SHP77 treated with DMSO at 0.1 percent for 48 hours (cell line): ENCODE data around the gene NCAN.

Experiments used
- DNase-seq: peaks from one replicate; lab custom pipeline; 2025; lab: John Stamatoyannopoulos, UW

NCAN gene

DNA sequence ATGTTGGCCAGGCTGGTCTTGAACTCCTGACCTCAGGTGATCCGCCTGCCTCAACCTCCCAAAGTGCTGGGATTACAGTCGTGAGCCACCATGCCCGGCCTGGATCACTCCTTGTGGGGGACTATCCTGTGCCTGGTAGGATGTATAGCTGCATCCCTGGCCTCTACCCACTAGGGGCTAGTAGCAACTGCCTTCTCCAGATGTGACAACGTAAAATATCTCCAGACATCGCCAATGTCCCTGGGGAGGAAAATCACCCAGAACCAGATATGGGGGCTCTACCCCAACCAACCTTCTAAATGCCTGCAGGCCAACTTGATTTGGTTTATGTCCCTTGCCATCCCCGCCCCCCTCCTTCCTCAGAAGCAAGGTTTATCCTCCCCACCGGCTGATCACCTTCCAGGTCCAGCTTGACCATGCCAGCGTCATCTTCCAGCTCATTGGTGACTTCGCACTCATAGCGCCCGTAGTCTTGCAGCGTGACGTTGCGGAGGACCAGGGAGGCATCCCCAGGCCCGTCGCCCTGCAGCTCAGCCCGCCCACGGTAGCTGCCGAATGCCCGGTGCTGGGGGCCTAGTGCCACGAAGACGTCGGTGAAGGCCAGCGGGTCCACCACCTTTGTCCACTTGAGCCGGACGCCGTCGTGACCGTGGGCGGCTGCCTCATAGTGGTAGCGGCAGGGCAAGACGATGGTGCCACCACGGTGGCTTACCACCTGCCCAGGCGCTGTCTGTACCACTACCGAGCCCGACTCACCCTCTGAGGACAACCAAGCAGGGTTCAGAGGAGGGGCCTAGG lies 48.9 kb downstream of the NCAN start:
- no peak for DNase-seq

- DNase-seq: no peak
Observed at GRCh38 chr19:19261350-19262189, 49.8 kb downstream of the NCAN start.

GRCh38 chr19:19262190-19263057 lies 50.7 kb downstream of the NCAN start:
- DNase-seq: no peak

DNA sequence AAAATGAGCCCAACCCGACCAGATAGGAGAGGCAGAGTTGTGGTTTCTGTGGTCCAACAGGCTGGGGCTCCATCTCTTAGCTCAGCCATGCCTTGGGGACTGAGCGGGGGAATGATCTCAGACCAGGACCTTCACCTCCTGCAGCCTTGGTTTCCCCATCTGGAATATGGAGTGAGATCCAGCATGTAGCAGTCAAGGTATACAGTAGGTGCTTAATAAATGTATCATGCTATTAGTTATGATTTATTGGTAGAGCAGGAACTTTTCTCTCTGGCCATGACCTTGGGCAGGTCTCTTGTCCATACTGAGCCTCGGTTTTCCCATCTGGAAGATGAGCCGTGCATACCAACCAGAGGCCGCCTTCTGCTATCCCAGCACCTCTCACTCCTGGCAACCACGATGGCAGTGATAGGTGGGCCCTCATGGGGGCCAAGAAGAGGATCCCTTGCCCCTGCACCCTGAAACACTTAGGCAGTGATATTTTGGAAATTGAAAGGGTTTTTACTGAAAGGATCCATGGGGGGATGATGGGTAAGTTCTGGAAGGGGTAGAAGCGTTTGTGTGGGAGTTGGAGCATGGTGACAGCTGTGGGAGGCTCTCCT lies 52.2 kb downstream of the NCAN start:
- no peak for DNase-seq

GRCh38 chr19:19267305-19267704 lies 55.5 kb downstream of the NCAN start:
- no peak for DNase-seq

DNA sequence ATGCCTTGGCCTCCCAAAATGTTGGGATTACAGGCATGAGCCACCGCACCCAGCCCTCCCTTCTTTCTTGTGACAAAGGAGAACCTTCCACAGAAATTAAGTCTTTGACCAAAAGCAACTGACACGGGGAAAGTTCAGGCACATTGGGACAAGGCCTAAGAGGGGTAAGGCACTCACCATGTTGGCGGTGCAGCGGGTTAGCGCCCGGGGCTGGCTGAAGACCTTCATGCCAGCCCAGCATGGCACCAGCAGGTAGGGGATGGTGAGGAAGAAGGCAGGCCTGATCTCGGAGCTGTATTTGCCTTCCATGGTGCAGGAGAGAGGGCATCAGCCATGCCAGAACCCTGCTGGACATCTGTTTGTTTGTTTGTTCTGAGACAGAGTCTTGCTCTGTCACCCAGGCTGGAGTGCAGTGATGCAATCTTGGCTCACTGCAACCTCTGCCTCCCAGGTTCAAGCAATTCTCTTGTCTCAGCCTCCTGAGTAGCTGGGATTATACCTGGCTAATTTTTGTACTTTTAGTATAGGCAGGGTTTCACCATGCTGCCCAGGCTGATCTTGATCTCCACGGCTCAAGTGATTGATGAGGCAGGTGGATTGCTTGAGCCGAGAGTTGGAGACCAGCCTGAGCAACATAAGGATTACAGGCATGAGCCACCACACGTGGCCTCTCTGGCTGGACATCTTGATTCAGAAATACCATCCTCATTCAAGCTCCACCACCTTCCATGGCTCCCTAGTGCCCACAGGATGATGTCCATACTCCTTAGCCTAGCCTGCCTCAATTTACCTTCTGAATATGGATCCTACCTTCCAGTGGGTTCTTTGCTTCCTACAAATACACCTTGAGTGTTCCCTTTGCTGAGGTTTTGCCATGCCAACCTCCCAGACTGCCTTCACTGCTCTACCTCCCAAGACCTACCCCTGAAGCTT lies 57.0 kb downstream of the NCAN start:
- no peak for DNase-seq

- no peak for DNase-seq
Observed at GRCh38 chr19:19269952-19270694, 58.4 kb downstream of the NCAN start.

DNA sequence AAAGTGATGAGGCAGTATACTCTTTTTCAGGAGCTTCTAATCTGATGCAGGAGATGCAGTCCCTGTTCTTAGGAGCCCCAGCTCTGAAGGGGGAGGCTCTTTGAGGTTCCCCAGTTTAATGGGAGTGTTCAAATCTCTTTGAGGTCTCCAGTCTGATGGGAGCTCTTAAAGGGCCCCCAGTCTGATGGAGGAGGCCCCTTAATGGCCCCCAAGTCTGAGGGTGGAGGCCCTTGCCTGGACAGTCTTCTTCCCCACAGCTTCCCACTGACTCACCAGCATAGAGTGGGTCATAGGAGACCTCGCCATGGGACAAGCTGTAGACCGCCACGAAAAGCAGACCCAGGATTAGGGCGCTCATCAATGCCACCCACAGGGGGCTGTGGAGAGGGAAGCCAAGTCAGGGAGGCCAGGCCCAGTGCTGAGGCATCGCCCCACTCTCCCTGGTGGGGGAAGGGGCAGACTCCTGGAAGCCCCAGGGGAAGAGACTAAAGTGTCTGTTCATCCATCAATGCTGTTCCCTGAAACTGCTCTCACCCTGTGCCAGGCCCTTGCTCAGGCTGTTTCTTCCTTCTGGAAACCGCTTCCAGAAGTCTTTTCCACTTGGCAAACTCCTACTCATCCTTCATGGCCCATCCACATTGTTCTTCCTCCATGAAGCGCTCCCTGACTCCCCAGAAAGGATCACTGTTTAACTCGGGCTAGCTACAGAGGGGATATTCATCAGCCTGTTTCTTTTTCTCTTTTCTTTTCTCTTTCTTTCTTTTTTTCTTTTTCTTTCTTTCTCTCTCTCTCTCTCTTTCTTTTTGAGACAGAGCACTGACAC lies 59.2 kb downstream of the NCAN start:
- DNase-seq: no peak

DNA sequence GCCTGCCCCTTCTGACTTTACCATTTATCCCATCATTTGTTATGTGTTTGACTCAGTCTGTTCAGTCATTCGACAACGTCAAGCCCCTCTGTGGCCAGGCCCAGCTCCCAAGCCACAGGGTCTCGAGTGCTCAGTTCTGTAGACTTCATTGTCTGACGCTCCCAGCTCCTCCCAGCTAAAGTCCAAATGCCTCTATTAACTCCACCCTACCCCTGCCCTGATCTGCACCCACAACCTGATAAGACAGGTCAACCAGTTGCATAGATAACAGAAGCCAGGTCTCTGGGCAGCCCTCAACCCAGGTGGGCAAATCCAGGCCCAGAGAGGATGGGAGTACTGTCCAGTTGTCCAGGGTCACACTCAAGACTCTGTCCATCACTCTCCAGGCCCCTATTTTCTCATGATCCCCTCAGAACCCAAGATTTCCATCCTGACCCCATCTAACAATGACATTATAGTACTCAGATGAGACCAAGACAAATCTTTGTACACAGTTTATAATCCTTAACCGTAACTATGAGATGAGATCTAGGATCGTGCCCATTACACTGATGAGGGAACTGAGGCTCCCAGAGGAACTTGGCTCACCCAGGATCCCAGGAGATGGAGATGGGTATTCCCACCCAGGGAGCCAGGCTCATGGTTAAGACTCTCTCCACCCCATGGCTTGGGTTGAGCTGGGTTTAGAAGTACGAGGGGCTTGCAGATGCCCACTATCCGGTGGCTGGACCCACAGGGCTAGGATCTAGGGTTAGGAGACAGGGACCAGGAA lies 60.3 kb downstream of the NCAN start:
- DNase-seq: no peak

GRCh38 chr19:19274146-19274545 lies 62.4 kb downstream of the NCAN start:
- no peak for DNase-seq

DNA sequence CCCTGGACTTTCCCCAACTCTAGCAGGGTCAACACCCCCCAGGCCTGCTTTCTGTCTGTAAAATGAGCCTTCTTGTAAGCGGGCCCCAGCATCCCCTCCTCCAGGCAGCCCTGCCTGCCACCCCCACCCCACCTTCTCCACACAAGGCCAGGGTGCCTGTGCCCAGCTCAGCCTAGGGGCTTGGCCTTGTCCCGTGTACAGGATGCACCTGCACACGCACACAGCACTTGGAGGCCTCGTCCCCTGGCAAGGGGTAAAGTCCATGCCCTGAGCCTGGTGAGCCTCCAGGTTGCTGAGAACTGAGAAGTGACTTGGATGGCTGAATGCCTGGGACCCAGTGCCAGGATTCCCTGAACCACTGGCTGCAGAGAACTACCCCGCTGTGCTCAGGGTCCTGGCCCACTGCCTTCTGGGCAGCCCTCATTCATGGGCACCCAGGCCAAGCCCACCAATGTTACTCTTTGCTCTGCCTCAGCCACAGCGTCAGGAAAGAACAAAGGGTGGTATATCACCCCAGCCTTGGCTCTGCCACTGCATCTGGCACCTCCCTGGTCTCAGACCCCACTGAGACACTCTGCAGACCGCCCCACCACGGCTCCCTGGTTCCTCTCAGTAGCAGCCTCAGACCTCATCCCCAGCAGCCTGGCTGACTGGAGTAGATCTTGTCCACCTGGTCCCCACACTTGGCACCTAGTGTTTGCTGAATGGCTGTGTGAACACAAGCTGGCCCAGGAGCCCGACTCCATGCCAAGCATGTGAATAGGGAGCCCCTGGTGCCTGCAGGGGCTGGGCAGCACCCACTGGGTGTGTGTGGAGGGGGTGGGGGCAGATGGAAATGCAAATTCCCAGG lies 63.2 kb downstream of the NCAN start:
- DNase-seq: no peak

DNA sequence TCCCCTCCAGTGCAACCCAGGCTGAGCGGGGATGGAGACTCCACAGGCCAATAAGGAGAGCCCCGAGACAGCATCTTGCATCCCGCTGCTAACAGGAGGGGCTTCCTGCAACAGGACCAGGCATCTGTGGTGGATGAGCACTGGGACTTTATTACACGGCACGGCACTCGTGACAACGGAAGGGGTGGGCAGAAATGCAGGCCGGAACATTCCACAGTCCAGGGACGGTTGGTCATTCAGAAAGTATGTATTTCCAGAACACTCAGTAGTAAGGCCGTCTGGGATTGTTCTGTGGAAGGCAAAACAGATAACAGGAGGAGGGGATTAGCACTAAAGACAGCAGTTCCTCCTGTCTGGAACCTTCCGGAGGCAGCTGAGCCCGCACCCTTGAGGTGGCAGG lies 64.6 kb downstream of the NCAN start:
- no peak for DNase-seq

DNA sequence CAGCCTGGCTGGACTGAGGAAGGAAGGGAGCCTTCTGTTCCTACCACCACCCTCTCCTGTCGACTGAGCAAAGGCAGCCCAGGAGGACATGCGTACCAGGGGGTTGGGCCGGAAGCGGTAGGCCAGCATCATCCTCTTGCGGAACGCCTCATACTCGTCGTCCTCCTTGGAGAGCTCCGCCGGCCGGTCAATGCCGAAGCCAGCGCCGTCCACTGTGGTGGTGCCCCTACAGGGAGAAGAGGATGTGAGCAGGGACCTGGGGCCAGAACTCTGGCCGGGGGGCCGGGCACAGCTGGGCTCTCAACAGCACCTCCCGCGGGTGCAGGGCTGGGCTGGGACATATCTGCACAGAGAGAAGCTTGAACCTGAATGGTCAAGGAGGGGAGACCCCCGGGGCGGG lies 65.1 kb downstream of the NCAN start:
- DNase-seq: no peak

- DNase-seq: no peak
Observed at GRCh38 chr19:19278315-19278714, 66.6 kb downstream of the NCAN start.

GRCh38 chr19:19279062-19279612 lies 67.4 kb downstream of the NCAN start:
- DNase-seq: no peak

DNA sequence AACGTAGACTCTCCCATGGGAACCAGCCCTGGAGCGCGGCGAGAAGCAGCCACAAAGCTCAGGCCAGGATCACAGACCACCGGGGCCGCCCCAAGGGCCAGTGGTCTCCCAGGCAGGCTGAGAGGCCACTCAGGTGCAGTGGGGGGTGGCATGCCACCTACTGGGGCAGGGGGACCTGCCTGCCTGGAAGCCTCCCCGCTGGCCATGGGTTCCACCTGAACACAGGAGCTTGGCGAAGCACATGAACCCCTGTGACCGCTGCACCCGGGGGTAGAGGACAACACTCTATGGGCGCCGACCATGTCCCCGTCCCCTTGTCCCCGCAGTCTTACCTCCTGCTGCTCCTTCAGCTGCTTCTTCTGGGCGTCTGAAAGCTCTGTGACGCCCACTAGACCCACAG lies 68.1 kb downstream of the NCAN start:
- no peak for DNase-seq

GRCh38 chr19:19280561-19280960 lies 68.8 kb downstream of the NCAN start:
- no peak for DNase-seq
